Sigmoid colon (tissue), 4 donors: ENCODE measurements around the gene COLEC11.

ENCODE experiments used
- CTCF ChIP-seq, 4 experiments: fragments of 450-650 bp in 3 of 4; fragments of 200-600 bp in 1 of 4; IDR thresholded peaks; one replicate each; pipeline ENCODE4 v1.5.1; 2016 to 2019; ENCODE audit warnings: antibody characterized with exemption in 4 of 4, mild to moderate bottlenecking in 3 of 4, moderate library complexity in 2 of 4
- POLR2AphosphoS5 ChIP-seq, 4 donors: sonication (generic); formaldehyde crosslinking; IDR thresholded peaks; one replicate each; pipeline ENCODE4 v1.6.1; 2017; ENCODE audit warnings: antibody characterized with exemption in 4 of 4

DNA sequence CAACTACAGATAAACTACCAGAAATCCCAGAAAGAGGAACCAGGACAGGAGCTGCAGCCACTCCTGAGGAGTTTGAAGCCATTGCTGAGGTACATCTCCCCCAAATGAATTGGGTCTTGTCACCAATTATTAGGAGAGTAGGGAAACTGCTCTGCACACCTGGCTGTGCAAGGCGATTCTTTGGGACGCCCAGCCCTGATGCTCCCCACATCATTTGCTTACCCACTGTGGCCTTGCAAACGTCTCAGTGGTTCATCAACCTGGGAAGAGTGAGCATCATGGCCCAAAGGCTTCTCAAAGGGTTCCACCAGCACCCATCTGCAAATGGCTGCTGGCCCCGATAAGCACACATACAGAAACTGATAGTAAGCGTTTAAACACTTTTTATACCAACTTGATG, 86.7 kb downstream of the COLEC11 start:
- TF ChIP-seq POLR2AphosphoS5 (IDR thresholded peaks at IDR 0.05) (no peak), CTCF (IDR thresholded peaks at IDR 0.05) (no peak)
